Bronchial epithelial cell (primary cell): ENCODE results near the gene CACNB4. TPM values are rescaled to one million over a fixed set of nuclear protein-coding genes. Genes with fewer than 3 reads are reported as not detected.

ENCODE experiments used
- DNase-seq: peaks from one replicate; pipeline ENCODE4 v3.0.0-alpha.2; 2010; ENCODE audit warnings: low read depth
- FAIRE-seq: peaks from 2 replicates; lab custom pipeline; 2011; peaks lifted over from hg19 to GRCh38; lab: Jason Lieb, UNC
- H3K27me3 ChIP-seq: 2 replicates; pipeline ENCODE4 v1.5.1; 2011; ENCODE audit warnings: low read length; ENCODE audit not compliant: control insufficient read depth, insufficient read depth
- H3K36me3 ChIP-seq: 2 replicates; pipeline ENCODE4 v1.5.1; 2011; ENCODE audit warnings: low read length; ENCODE audit not compliant: control insufficient read depth, insufficient read depth
- H3K4me3 ChIP-seq: 2 replicates; pipeline ENCODE4 v1.5.1; 2011; ENCODE audit warnings: mild to moderate bottlenecking, low read depth, low read length, control low read depth
- total RNA-seq: library from RNA; depleted of rRNA; stranded (reverse); fragments of >200 nt; gene quantifications from 2 replicates; pipeline ENCODE4 v1.2.1, GENCODE V29; 2014
- TF ChIP-seq, protein P1 (sequence below): IDR thresholded peaks from 2 replicates; pipeline ENCODE4 v1.5.1; 2011; ENCODE audit warnings: mild to moderate bottlenecking, moderate library complexity, low read length, control low read depth, inconsistent platforms; ENCODE audit not compliant: insufficient read depth, severe bottlenecking

CACNB4 gene
- total RNA-seq, 1 donor from 2014 or later = 0.53 TPM

DNA sequence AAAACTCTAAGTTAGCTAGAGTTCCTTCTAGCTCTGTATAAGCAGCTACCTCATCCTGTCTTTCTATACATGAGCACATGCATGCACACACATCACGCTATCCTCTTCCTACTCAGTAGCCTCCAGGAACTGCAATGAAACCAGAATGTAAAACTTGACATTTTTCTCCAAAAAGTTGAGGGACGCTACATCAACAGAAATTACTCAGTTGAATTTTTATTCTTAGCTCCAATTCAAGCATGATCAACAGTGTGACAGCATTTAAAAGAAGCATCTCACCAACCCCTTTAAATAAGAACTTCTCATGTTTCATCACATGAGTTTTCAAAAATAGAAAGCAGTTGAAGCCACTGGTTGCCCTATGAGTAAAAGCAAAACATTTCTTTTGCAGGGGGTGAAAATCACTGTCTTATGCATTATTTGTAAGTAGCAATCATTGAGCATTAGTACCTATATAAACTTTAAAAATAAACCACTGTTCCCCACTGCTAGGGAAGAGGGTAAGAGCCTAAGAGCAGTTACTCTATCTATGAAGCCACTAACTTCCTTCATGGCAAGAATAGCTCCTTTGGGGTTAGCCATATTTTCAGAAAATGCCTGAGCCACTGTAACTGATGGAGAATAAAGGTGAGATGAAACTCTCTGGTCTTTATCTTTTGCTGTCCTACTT lies 192.7 kb downstream of the CACNB4 start:
- FAIRE-seq (no peak), DNase-seq (no peak)
- Histone ChIP-seq H3K27me3 (no peaks in the 10 kb centered on the region), H3K4me3 (no peak overlapping the region), H3K36me3 (no peaks in the 10 kb centered on the region)
- TF ChIP-seq, protein P1, sequence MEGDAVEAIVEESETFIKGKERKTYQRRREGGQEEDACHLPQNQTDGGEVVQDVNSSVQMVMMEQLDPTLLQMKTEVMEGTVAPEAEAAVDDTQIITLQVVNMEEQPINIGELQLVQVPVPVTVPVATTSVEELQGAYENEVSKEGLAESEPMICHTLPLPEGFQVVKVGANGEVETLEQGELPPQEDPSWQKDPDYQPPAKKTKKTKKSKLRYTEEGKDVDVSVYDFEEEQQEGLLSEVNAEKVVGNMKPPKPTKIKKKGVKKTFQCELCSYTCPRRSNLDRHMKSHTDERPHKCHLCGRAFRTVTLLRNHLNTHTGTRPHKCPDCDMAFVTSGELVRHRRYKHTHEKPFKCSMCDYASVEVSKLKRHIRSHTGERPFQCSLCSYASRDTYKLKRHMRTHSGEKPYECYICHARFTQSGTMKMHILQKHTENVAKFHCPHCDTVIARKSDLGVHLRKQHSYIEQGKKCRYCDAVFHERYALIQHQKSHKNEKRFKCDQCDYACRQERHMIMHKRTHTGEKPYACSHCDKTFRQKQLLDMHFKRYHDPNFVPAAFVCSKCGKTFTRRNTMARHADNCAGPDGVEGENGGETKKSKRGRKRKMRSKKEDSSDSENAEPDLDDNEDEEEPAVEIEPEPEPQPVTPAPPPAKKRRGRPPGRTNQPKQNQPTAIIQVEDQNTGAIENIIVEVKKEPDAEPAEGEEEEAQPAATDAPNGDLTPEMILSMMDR = no peak

GRCh38 chr2:151904807-151905206 lies 194.0 kb downstream of the CACNB4 start:
- Histone ChIP-seq H3K27me3 (no peaks in the 10 kb centered on the region), H3K36me3 (no peaks in the 10 kb centered on the region), H3K4me3 (no peak overlapping the region)
- no peak for FAIRE-seq
- TF ChIP-seq, protein P1 = no peak
- no peak for DNase-seq

GRCh38 chr2:151904021-151904420 lies 194.8 kb downstream of the CACNB4 start:
- no peaks in the 10 kb centered on the region for H3K36me3 ChIP-seq
- no peaks in the 10 kb centered on the region for H3K27me3 ChIP-seq
- no peak for FAIRE-seq
- no peak for DNase-seq
- TF ChIP-seq, protein P1 = no peak
- H3K4me3 ChIP-seq = no peak overlapping the region

- TF ChIP-seq, protein P1 = no peak
- FAIRE-seq = no peak
- Histone ChIP-seq H3K4me3 (no peak overlapping the region), H3K36me3 (no peaks in the 10 kb centered on the region), H3K27me3 (no peaks in the 10 kb centered on the region)
- peak; percentile 7 for DNase-seq
Observed at GRCh38 chr2:151902829-151903228, 196.0 kb downstream of the CACNB4 start.

DNA sequence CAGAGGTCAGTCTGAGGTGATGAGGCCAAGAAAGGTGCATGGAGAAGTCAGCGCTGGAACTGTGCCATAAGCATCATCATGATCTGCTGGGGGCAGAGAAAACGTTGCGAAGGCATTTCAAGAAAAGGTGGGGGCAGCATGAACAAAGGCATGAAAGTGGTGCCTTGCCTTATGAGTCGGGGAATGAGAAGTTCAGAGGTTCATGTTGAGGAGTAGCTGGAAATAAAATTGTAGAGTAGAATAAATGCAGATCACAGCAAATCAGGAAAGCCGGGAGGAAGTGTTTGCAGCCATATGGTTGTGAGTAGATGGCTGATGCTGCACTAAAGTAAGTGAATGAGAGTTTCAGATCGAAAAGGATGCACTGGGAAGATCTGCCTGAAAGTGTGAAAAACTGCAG lies 198.5 kb downstream of the CACNB4 start:
- no peaks in the 10 kb centered on the region for H3K36me3 ChIP-seq
- TF ChIP-seq, protein P1 = no peak
- H3K4me3 ChIP-seq = no peak overlapping the region
- H3K27me3 ChIP-seq = no peaks in the 10 kb centered on the region
- DNase-seq (no peak), FAIRE-seq (no peak)

- Histone ChIP-seq H3K27me3 (no peaks in the 10 kb centered on the region), H3K36me3 (no peaks in the 10 kb centered on the region), H3K4me3 (no peak overlapping the region)
- no peak for DNase-seq
- TF ChIP-seq, protein P1 = no peak
- no peak for FAIRE-seq
Observed at GRCh38 chr2:151899156-151899555, 199.7 kb downstream of the CACNB4 start.
